Fibroblast of the conjunctiva (primary cell): Measurements from ENCODE around the gene LRRC61.

Experiments used
- DNase-seq: peaks from one replicate; pipeline ENCODE4 v3.0.0-alpha.2; 2010; ENCODE audit warnings: low read depth

LRRC61 gene

DNA sequence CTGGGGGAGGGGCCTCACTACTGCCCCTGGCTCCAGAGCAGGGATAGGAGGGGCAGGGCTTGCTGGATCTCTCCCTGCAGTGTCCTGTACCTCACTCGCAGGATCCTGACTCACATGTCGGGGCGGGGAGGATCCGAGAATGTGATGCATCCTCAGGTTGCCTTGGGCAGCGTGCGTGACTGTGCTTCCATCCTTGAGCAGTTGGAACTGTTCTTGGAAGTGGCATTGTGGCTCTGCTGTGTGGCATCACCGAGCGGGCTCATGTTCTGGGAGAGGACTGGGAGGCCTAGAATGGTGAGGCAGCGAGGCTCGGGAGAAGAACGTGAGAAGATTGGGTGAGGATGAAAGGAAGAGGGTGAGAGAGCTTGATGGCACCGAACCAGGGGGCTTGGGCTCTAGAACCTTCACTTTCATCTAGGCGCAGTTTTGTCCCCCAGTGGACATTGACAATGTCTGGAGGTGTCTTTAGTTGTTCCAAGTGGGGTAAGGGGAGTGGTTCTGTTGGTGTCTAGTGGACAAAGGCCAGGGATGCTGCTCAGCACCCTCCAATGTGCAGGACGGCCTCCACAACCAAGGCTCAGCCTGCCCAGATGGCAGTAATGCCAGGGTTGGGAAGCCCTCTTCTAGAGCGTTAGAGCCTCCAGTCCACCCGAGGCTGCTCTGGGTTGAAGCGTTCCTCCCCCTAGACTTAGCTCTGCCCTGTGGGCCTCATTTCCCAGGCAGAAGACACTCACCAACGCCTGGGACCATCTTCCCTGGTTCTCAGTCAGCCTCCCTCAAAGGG is 9.9 kb downstream of the LRRC61 start:
- no peak for DNase-seq

DNA sequence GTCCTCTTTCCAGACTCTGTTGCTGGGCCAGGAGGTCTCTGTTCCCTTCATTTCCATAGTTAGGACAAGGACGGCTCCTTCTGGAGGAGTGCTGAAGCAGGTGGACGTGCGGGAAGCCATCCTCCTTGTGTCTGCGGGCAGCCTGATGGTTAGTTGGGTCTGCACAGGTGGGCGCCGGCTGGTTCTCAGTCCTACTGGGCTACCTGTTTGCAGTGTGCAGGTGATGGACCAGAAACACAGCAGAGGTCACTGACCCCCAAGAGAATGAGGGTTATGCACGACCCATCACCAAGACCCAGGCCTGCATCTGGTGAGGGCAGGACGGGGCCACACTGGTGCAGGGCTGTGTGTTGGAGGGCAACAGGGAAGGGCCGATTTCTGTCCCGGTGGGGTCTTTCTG is 10.5 kb downstream of the LRRC61 start:
- DNase-seq = no peak

DNA sequence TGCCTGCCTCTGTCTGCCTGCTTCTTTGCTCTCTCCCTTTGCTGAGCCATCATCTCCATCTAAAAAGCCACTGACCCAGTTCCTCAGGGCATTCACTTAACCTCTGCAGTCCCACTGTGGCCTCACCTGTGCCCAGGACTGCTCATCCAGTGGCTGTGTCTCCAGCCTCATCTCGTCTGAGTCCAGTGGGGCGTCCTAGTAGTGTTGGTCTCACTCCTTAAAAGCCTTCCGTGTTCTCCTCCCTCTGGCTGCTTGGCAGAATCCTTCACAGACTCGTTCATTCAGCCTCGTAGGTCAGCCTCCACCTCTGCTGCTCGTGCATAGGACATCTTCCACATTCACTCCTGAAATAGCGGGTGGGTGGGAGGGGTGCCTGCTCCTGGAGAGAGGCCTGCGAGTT is 11.0 kb downstream of the LRRC61 start:
- DNase-seq = no peak

DNA sequence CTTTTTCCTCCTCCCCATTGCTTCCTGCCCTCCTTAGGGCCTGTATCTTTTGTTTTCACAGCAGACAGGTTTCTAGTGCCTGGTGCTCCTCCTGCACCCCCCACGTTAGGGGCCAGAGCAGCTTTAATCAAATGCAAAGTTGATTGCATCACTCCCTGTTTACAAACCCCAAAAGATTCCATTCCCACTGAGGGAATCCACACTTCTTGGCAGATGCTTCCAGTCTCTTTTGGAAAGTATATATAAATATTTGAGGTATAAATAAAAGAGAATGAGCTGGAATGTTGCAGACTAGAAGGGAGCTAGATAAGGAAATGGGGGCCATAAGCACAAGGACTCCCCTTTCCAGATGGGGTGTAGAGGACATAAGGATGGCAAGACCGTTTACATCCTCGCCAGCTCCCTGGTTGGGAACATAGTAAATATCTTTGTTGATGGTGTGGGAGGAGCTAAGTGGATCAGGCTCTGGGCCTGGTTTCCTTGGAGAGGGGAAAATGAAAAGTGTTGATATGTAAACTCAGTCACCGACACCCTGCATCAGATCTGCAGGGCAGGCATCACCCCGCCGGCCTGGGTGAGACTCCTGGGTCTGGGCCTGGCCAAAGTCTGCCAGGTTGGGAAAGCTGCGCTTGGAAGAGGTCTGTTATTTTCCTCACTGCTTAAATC is 12.1 kb downstream of the LRRC61 start:
- DNase-seq = peak; percentile 28

DNA sequence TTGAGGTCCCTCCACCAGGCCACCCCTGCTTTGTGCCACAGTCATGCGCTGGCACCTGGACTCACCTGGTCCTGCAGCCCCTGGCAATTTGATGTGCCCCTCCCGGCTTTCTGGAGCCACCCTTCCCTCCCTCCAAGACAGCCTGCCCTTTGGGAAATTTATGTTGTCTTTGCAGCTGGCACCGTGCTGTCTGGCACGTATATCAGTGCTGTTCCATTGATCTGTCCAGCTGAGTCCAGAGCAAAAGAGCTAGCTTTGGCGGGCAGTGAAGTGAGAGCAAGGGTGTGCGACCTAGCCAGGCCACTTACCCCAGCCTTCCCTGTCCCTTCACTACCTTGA is 12.6 kb downstream of the LRRC61 start:
- DNase-seq = no peak

DNA sequence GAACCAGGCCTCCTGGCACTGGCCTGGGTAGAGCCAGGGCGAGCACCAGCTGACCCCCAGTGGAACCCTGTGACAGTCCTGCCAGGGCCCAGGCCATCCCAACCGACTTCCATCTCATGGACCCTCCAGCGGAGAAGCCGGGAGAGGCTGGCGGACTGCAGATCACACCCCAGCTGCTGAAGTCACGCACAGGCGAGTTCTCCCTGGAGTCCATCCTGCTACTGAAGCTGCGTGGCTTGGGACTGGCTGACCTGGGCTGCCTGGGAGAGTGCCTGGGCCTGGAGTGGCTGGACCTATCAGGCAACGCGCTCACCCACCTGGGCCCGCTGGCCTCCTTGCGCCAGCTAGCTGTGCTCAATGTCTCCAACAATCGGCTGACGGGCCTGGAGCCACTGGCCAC is 13.6 kb downstream of the LRRC61 start:
- DNase-seq = no peak

DNA sequence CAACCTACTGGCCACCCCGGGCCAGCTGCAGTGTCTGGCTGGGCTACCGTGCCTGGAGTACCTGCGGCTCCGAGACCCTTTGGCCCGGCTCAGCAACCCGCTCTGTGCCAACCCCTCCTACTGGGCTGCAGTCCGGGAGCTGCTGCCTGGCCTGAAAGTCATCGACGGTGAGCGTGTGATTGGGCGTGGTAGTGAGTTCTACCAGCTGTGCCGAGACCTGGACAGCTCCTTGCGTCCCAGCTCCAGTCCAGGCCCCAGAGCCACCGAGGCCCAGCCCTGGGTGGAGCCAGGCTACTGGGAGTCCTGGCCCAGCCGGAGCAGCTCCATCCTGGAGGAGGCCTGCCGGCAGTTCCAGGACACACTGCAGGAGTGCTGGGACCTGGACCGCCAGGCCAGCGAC is 14.0 kb downstream of the LRRC61 start:
- no peak for DNase-seq

DNA sequence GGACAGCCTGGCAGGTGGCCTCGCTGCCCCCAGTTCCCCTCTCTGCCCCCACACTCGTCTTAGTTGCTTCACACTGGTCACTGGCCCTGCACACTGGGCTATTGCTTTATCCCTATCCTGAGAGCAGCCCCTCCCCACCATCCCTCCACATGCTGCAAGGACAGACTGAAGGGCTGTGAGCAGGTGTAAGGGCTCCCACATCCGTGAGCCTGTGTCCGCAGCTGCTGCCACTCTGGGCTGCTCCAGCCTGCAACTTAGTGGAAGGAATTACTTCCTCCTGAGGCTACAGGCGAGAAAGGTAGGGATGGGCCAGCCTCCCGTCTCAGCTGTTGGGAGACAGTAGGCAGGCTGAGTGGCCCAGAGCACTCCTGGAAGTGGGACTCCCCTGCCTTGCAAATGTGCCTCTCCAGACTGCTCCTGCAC is 14.5 kb downstream of the LRRC61 start:
- no peak for DNase-seq

DNA sequence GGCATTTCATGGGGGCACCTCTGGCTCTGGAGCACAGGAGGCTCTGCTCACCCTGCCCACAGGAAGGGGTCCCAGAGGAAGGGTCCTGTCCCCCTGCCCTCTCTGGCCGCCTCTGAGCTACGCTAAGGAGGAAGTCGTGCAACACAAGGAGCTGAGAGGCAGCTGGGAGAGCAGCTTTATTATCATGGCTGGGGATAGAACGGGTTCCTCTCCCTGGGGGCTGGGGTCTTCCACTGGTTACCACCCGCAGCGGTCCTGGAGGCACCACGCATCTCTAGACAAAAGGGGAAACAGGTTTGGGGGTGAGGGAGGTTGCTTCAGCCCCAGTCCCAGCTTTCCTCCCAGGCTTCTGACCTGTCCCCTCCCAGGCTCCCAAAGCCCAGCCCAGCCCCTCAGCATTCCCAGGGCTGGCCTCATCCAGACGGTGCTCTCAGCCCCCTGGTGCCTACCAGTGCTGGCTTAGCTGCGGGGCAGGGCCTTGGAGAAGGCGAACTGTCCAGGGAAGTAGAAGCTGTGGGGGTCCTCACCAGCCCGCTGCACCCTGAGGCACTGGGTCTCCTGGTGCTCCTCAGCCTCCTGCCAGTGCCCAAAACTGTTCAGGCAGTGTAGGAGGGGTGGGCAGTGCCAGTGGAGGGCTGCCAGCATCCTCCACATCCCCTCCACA is 15.1 kb downstream of the LRRC61 start:
- no peak for DNase-seq

DNA sequence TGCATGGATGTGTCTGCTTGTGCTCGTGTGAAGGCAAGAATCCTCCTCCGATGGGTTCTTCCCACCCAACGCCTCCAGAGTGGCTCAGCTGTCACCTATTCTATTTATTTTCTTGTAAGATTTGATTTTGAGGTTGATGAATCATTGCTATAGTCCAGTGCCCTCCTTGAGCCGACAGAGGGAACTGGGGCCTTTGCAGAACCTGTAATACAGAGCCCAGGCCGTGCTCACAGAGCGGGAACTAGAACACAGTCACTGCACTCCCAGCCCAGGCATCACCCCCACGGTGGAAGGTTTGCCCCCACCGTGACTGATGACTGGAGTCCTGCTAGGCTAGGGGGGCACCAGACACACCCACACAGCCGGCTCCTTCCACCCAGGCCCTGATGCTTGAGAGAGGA is 16.3 kb downstream of the LRRC61 start:
- DNase-seq = no peak

DNA sequence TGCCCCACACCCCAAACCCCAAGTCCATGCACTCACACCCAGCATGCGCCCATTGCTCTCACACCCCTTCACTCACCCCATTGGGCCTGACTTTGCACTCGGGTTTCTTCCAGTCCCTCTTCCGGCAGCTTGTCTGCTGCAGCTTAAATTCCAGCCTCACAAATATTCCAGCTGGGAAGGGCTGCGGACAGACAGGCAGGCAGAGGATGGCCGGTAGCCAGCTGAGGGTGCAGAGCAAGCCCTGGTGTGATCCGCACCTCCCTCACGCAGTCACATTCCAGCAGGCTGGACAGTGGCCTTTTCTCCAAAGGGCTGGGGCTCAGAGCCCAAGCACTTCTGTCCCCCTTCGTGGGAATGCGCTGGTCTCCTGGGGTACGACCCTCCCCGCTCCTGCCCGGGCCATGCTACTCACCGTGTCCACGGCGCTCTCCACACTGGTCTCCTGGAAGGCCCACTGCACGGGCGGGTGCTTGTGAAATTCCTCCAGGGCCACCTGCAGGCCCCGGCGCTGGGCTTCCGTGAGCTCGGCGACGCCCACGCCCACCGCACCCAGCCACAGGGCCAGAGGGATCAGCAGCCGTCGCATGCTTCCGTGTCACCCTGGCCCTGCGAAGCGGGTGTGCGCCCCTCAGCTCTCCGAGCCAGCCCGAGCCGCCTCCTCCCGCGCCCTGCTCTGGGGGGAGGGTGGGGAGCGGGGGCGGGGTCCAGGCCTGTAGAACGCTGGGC is 17.0 kb downstream of the LRRC61 start:
- no peak for DNase-seq

DNA sequence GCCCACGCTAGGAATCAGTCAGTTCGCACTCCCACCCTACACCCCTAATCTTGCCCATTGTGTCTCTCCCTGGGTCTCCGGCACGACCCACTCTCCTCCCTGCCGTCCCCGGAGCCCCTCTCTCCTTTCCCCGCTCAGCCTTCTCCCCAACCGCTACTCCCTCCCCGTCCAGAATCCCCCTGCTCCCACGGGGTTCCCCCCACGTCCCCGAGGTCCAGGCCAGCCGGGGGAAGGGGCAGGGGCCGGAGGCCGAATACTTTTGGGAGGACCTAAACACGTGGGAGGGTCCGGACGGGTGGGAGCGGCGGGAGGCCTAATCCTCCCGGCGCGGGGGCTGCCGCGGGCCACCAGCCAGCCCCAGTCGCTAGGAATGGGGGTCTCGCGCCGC is 17.7 kb downstream of the LRRC61 start:
- no peak for DNase-seq

DNA sequence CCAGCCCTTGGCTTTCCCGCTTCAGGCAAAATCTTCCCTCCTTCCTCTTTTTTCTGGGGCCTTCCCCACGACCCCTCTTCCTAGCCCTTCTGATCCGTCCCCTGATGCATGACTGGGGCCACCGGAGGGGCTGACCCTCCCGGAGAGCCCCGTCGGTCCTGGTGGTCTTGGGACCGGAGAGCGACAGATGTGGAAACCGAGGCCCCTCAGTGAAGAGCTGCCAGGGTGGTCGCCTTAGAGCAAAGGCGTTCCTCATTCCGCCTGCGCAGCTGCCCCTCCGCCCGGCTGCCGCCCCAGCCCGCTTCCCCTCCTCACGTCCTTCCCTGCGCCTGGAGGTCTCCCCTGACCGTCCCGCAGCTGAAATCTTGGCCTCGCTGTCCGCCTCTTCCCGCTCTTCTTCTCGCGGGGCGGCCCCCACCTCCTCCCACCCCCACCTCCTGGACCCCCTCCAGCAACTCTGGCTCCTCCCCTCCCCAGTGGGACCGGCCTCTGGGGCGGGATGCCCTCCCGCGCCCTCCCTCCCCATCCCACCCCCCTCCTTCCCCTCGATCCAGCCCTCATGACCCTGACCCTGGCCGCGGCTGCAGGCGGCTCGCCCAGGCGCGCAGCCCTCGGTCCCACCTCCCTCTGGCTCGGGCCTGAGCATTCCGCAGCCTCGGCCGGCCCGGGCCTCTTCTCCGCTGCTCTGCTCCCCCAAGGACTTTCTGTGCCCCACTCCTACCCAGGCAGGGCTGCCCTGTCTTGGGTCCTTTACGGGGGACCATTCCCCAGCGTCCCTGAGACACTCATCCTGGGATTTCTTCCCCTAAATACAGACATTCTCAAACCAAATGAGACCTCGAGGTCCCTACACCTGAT is 18.3 kb downstream of the LRRC61 start, which contains the start of gene RARRES2:
TSS of gene RARRES2 (minus strand) at position 367 of the 858 bp plus-strand sequence. CDS start 1,020 bp downstream, outside the sequence.
- no peak for DNase-seq

DNA sequence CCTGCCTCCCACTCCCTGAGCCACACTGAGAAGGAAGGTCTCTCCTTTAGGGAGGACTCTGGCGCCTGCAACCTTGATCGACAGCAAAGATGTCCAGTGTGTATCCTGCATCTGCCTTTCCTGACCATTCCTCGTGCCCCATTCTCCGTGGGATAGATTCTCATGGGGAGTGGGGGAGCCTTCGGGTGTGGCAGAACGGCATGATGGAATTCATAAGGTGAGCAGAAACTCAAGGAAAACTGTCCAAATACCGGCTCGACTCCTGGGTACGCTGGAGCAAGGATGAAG is 18.9 kb downstream of the LRRC61 start:
- no peak for DNase-seq

DNA sequence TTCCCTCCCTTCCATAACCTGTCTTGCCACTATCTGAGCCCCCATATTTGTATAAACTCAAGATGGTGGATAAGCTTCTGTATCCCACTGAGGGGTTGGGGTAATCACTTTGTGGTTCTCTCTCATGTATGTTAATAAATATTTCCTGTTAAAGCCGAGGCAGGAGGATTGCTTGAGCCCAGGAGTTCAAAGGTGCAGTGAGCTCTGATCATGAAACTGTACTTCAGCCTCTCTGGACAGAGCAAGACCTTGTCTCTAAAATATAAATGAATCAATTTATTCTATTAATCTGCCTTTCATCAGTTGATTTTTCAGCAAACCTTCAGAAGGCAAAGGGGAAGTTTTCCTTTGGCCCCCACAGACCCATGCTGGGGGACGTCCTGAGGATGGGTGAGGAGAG is 20.1 kb downstream of the LRRC61 start:
- no peak for DNase-seq

DNA sequence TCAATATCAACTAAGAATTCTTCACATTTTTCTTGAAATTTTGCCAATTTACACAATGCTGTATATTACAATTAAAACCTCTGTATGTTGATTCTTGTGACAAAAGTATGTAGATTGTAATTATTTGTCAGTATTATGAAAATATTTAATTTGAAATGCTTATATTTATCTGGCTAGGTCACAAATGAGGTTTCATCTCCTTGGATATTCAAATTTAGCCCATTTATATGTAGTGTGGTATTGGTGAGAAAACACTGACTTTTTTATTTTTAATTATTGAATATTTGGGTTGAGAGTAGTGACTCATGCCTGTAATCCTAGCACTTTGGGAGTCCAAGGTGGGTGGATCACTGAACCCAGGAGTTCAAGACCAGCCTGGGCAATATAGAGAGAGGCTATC is 21.1 kb downstream of the LRRC61 start:
- DNase-seq = no peak

DNA sequence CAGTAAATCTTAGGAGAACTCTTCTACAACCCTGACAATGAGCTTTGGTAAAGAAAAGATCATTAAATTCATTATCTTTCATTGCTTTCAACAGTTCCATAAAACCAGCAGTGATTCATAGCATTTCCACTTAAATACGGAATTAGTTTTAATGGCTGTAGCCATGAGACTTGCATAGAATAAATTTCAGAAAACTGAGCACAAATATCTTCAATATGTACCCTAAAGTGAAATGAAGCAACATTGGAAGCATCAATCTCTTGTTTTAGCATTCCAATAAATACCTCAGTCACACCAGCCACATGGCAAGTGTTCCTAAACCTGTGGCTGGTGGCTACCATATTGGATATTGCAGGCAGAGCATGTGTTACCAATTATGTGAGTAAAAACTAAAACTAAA is 21.9 kb downstream of the LRRC61 start:
- DNase-seq = no peak

DNA sequence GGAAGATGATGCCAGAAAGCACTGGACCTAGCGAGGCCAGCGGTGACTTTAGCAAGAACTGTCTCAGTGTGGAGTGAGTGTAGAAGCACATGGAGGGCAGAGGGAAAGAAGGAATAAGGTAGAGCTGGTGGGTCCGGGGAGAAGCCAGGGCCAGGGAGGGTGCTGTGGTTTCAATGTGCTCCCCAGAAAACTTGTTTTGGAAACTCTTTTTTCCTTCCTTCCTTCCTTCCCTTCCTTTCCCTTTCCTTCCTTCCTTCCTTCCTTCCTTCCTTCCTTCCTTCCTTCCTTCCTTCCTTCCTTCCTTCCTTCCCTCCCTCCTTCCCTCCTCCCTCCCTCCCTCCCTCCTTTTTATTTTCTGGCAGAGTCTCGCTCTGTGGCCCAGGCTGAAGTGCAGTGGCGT is 23.8 kb downstream of the LRRC61 start:
- no peak for DNase-seq

DNA sequence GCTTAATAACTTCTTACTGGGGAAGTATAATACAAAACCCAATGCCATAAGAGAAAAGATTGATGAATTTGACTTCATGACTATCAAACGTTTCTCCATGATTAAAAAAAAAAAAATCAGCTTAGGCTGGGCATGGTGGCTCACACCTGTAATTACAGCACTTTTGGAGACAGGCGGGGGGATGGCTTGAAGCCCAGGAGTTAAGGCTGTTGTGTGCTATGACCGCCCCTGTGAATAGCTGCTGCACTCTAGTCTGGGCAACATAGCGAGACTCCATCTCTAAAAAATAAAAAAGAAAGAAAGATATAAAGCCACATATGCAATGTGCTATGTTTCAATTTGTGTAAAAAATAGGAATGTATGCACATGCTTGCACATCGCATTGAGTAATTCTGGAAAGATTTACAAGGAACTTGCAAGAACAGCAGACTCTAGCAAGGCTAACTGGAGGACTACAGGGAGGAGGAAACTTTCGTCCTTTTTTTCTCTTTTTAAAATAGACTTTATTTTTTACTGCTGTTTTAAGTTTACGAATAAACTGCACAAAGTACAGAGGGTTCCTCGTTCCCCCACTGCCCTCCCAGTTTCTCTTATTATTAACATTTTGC is 28.5 kb downstream of the LRRC61 start:
- no peak for DNase-seq

DNA sequence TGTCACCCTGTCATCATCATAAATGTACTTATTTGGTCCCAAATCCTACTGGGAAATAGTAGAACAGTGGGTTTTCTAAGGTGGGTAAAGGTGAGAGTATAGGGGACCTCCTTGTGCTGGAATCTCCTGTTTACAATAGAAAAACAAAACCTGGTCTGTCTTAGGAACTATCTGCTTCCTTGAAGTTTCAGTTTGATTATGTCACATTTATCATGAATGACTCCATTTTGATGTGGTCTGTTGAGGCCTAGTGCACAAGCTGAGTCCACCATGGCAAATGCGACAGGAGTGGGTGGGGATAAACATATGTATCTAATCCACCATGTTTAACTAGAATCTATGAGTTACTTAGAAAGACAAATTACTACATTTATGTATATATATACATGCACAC is 32.5 kb downstream of the LRRC61 start:
- DNase-seq = no peak

DNA sequence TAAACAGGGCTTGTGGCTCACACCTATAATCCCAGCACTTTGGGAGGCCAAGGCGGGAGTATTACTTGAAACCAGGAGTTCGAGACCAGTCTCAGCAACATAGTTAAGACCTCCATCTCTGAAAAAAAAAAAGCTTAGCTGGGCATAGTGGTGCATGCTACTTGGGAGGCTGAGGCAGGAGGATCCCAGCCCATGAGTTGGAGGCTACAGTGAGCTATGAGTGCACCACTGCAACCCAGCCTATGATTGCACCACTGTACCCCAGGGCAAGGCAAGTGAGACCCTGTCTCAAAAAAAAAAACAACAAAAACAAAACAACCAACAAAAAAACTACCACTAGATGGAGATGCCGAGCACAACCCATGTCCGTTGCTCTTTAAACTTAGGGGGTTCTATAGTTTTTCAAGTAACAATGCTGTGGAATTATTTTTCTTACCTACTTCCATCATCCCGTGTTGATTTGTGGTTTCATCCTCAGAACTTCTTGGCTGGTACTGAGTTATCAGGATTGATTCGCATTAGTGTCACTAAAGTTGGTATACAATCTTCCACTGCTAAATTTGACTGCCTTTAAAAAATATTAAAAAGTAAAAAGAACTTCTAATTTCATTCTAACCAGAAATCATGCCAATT is 33.2 kb downstream of the LRRC61 start:
- no peak for DNase-seq
